Measurements from ENCODE around the gene MAZ.

DNA sequence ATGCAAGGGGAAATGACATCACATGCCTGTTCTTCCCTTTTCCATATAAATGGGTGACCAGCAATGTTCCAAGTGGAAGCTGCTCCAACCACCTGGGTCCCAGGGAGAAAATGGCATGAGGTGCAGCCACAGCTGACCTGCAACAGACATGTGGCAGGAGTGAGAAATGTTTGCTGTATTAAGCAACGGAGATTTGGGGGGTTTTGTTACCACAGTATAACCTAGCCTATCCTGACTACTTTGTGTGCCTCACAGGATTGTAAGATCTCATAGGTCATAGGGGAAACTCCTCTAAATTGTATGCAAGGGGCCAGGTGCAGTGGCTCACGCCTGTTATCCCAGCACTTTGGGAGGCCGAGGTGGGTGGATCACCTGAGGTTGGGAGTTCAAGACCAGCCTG lies 44.7 kb downstream of the MAZ start:
- TF ChIP-seq, protein P1, sequence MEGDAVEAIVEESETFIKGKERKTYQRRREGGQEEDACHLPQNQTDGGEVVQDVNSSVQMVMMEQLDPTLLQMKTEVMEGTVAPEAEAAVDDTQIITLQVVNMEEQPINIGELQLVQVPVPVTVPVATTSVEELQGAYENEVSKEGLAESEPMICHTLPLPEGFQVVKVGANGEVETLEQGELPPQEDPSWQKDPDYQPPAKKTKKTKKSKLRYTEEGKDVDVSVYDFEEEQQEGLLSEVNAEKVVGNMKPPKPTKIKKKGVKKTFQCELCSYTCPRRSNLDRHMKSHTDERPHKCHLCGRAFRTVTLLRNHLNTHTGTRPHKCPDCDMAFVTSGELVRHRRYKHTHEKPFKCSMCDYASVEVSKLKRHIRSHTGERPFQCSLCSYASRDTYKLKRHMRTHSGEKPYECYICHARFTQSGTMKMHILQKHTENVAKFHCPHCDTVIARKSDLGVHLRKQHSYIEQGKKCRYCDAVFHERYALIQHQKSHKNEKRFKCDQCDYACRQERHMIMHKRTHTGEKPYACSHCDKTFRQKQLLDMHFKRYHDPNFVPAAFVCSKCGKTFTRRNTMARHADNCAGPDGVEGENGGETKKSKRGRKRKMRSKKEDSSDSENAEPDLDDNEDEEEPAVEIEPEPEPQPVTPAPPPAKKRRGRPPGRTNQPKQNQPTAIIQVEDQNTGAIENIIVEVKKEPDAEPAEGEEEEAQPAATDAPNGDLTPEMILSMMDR (IDR thresholded peaks at IDR 0.05): no peak
- TF ChIP-seq POLR2A (IDR thresholded peaks at IDR 0.05): no peak
